Measurements from ENCODE around the gene HINFP.
"Not testable (repeated sequence)": the region's sequence is repeated elsewhere in the genome, so short reads cannot be mapped to it uniquely, and the experiment has no call there.

The HINFP gene

DNA sequence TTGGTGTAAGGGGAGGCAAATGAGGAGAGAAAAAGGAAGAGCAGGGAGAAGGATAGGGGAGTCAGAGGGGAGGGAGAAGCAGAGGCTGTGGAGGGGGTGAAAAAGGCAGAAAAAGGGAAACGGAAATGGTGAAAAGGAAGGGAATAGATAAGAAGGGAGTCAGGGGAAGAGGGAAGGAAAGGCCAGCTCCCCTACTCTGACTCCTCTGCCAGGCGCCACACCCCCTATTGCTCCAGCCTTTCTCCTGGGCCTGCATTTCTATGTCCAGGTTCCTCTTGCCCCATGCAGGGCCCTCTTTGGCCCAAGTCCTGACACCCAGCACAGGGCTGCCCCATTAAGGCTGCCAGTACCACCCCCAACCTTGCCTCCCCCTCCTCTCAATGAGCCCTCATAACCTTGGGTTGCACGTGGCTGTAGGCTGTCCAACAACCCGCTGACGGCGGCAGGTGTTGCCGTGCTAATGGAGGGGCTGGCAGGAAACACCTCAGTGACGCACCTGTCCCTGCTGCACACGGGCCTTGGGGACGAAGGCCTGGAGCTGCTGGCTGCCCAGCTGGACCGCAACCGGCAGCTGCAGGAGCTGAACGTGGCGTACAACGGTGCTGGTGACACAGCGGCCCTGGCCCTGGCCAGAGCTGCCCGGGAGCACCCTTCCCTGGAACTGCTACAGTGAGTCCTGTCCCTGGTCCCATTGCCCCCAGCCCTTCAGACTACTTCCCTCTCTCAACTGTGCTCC is 60.5 kb downstream of the HINFP start:
- FAIRE-seq, result no peak
- DNase-seq (ENCODE audit: low spot score), result no peak

DNA sequence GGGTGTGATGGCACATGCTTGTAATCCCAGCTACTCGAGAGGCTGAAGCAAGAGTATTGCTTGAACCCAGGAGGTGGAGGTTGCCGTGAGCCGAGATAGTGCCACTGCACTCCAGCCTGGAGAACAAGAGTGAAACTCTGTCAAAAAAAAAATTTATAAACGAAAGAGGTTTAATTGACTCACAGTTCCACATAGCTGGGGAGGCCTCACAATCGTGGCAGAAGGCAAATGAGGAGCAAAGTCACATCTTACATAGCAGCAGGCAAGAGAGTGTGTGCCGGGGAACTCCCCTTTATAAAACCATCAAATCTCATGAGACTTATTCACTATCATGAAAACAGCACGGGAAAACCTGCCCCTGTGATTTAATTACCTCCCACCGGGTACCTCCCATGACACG is 63.0 kb downstream of the HINFP start:
- not testable (repeated sequence) for DNase-seq (ENCODE audit: low spot score); FAIRE-seq

All from RCC 7860 (cell line).